Activated CD8-positive, alpha-beta T cell treated with anti-CD3 and anti-CD28 coated beads, Interleukin-2, amount 10 ng/mL, durations not matched to agents 7 days and 5 days (primary cell): Measurements from ENCODE around the gene SLC25A25. TPM values are rescaled to one million over a fixed set of nuclear protein-coding genes. Genes with fewer than 3 reads are reported as not detected.
"Not testable (repeated sequence)": the region's sequence is repeated elsewhere in the genome, so short reads cannot be mapped to it uniquely, and the experiment has no call there.

ENCODE experiments used
- ATAC-seq: fragments of 150-1000 bp; cut with Tn5 transposase; one replicate; pipeline ENCODE4 v1.10.0; 2021; ENCODE audit warnings: moderate library complexity
- CTCF ChIA-PET: fragments of 350-600 bp; sonication (Branson Sonifier 250); formaldehyde crosslinking; loops from one replicate; lab custom pipeline; 2021; ENCODE audit warnings: antibody characterized with exemption; lab: Charles Lee
- POLR2A ChIA-PET: fragments of 350-600 bp; sonication (Branson Sonifier 250); formaldehyde crosslinking; loops from one replicate; lab custom pipeline; 2021; ENCODE audit warnings: antibody characterized with exemption; lab: Charles Lee
- DNase-seq: peaks from one replicate; pipeline ENCODE4 v3.0.0-alpha.2; 2020
- H3K27ac Mint-ChIP-seq: one replicate; pipeline ENCODE4 v1.8.0; 2021; ENCODE audit warnings: mild to moderate bottlenecking, mixed read lengths
- H3K27me3 Mint-ChIP-seq: one replicate; pipeline ENCODE4 v1.8.0; 2021; ENCODE audit warnings: low read depth, mixed read lengths
- H3K36me3 Mint-ChIP-seq: one replicate; pipeline ENCODE4 v1.8.0; 2021; ENCODE audit warnings: low read depth, mixed read lengths
- H3K4me1 Mint-ChIP-seq: one replicate; pipeline ENCODE4 v1.8.0; 2021; ENCODE audit warnings: low read depth, mixed read lengths
- H3K4me3 Mint-ChIP-seq: one replicate; pipeline ENCODE4 v1.8.0; 2021; ENCODE audit warnings: mild to moderate bottlenecking, mixed read lengths
- H3K9me3 Mint-ChIP-seq: one replicate; pipeline ENCODE4 v1.8.0; 2022; ENCODE audit warnings: mixed read lengths; ENCODE audit not compliant: insufficient read depth
- total RNA-seq, 2 experiments: library from RNA; stranded (reverse); gene quantifications; one replicate each; pipeline ENCODE4 v1.2.3, GENCODE V29; 2021

The SLC25A25 gene
- total RNA-seq, 2 experiments from 2014 or later: 17.2 to 19.2 TPM

DNA sequence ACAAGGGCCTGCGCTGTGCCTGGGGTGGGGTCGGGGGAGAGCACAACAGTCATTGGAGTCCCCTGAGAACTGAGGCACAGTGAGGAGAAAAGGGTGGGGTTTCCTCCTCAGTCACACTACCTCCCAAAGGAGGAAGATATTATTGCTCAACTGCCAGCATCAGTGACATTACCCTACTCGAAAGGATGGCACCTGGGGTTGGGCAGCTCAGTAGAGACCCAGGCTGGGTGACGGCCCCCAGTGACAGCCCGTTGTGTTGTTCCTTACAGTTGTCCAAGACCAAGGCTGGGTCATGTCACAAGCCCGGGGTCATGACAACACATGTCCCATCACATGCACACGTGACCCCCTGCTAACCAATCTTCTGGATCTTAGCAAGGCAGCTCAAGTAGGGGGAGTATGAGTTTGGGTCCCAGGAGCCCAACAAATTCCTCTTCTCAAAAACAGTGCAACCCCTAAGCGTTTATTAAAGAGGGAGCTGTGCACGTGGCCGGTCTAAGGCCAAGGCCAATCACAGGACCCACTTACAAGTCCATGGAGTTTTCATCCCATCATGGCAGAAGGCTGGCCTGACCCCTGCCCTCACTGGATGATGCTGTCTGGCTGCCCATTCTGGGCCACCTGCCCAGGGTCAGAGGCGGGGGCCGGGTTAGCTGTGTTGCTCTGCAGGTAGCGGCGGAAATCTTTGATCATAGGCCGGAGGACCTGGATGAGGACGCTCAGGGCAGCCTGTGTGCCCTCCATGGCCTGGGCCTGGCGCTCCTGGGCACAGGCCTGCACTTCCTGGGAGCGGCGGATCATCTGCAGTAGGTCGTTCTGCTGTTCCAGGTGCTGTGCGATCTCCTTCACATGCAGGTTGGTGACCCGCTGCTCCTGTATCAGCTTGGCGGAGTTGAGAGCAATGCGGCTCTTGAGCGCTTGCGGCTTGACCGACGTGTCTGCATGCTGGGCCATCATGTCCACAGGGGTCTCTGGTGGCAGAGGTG lies 4.9 kb upstream of the SLC25A25 start:
- Mint-ChIP-seq H3K4me1 (peaks cover 47% of the 10 kb centered on the region), H3K27ac (no peak overlapping the region), H3K27me3 (no peaks in the 10 kb centered on the region), H3K9me3 (no peaks in the 10 kb centered on the region), H3K36me3 (peaks cover 36% of the 10 kb centered on the region), H3K4me3 (no peak overlapping the region)
- CTCF ChIA-PET: interaction anchor here (1.0 to 1.8 kb wide), 2 partner anchors 108 to 121 kb away, joined by 3 to 5 read pairs; no protein-coding TSS in a partner anchor
- ATAC-seq (no peak), DNase-seq (no peak)
- POLR2A ChIA-PET: no interaction called here

DNA sequence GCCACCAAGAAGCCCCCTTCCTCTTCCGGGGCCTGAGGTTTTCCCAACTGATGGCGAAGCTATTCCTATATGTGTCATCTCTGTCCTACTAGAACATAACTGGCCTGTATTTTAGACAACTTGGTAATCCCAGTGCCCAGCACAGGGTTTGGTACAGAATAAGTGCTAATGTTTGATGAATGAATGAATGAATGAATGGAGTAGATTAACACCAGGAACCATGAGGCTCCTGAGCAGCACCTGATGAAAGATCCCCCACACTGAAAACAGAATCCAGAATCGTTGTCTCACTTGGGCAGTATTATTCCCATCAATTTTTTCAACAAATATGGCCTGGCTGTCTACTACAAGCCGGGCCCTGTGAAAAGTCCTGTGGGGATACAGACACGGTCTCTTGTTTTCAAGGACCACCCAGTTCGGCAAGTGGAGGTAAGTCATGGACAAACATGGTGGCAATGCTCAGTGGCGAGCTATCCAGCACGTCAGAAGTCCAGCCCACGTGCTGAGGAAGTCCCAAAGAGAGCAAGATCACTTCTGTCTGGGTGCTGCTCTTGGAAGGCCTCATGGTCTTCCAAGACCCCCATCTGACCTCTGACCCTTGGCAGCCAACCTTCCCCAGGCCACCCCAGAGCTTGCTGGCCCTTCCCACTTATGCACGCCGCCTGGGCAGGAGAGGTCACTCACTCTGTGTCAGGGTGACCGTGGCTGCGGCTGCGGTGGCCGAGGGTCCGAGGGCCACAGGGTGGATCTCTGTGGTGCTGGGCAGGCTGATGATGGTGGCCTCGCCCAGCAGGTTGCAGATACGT lies 1.9 kb upstream of the SLC25A25 start:
- H3K4me1 Mint-ChIP-seq: peaks cover 51% of the 10 kb centered on the region
- H3K9me3 Mint-ChIP-seq: no peaks in the 10 kb centered on the region
- peaks cover 46% of the 10 kb centered on the region for H3K36me3 Mint-ChIP-seq
- ChIA-PET CTCF (interaction anchor here (0.9 to 2.5 kb wide), 7 partner anchors 8 to 122 kb away, joined by 3 to 12 read pairs (median 4); no protein-coding TSS in a partner anchor), POLR2A (interaction anchor here (0.6 to 2.2 kb wide), 4 partner anchors 27 to 252 kb away, joined by 3 to 12 read pairs (median 6); no protein-coding TSS in a partner anchor)
- no peak for ATAC-seq
- no peak overlapping the region for H3K4me3 Mint-ChIP-seq
- DNase-seq: no peak
- peak overlapping the region; percentile 31 for H3K27ac Mint-ChIP-seq
- no peaks in the 10 kb centered on the region for H3K27me3 Mint-ChIP-seq

DNA sequence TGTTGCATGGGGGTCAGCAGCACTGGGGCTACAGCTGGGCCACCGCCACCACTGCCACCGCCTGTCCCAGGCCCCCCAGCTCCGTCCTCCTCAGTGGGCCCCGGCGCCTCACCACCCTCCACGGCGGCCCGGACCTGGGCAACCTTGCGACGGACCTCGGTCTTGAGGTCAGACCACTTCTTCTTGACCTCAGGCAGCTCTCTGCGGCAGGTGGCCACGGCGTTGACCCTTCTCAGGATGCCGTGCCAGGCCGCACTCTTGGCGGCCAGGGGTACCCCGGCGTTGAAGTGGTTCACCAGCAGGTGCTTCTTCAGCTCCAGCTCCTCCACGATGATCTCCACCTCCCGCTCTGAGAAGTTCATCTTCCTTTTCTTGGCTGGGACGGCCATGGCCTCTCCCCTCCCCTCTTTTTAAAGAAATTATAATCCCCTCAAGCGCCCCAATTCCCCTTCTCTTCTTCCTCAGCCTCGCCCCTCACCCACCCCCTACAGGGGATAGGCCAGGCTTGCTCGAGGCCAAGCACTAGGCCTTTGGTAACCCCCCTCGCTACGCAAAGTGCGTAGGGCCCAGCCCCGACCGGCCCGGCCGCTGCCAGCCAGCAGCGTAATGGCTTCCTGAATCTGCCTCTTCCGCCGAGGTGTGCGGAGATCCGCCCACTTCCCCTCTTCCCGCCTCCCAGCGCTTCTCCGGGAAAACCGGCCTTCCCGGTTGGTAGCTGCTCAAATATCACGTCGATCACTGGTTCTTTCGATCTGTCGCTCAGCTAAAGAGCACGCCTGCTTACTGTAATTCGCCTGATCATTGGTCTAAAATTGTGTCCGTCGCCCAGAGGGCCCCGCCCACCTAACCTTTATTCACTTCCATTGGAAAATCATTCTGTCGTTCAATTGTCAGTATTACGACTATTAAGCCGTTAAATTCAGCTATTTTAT lies 1.1 kb upstream of the SLC25A25 start, which contains the start of gene NAIF1:
Gene NAIF1, minus strand, starts transcription at position 608 of the 932 bp plus-strand sequence. Its CDS starts 219 bp downstream, at position 389.
- no peak within 1 kb of the TSS for H3K27ac Mint-ChIP-seq
- no peaks in the 10 kb centered on the region for H3K9me3 Mint-ChIP-seq
- peaks cover 50% of the 10 kb centered on the region for H3K4me1 Mint-ChIP-seq
- ATAC-seq: peak; percentile 79
- H3K4me3 Mint-ChIP-seq: peak within 1 kb of the TSS; percentile 99
- no peaks in the 10 kb centered on the region for H3K27me3 Mint-ChIP-seq
- ChIA-PET POLR2A (interaction anchor here (0.6 to 2.3 kb wide), 11 partner anchors 10 to 251 kb away, joined by 3 to 12 read pairs (median 4); no protein-coding TSS in a partner anchor), CTCF (interaction anchor here (0.8 to 2.5 kb wide), 15 partner anchors 9 to 332 kb away, joined by 3 to 12 read pairs (median 4); partner anchors contain the start of gene TOR2A)
- DNase-seq: peak; percentile 98
- peaks cover 42% of the 10 kb centered on the region for H3K36me3 Mint-ChIP-seq

DNA sequence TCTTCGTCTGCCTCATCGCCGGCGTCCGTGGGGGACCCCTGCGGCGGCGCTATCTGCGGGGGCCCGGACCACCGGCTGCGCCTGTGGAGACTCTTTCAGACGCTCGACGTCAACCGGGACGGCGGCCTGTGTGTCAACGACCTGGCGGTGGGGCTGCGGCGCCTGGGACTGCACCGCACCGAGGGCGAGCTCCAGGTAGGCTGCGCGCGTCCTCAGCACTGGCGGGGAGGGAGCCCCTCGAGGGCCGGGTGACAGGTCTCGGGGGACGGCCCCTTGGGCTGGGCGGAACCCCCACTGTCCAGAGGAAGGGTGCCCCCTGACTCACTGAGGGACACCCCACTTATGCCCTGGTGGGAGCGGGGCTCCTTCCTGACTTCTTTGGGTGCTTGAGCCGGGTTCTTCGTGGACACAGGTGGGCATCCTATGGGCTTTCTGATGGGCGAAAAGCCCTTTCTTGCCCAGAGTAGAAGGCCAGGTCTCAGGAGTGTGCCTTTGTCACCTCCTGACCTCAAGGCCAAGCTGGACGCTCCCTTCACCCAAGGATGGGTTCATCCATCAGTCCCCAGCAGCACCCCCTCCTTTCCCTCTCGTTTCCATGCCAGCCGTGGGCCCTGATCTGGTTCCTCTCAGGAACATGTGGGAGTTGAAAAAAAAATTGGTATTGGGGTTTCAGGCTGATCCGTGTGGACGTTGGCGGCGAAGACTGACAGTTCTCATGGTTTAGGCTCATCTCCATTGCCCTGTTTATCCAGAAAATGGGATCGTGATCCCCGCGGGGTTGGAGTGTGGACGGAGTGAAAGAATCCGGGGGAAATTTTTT lies 564 bp downstream of the SLC25A25 start:
- peak overlapping the region; percentile 90 for H3K27ac Mint-ChIP-seq
- DNase-seq (peak; percentile 42), ATAC-seq (peak; percentile 7)
- peak overlapping the region; percentile 99 for H3K4me3 Mint-ChIP-seq
- H3K27me3 Mint-ChIP-seq: no peaks in the 10 kb centered on the region
- CTCF ChIA-PET: interaction anchor here (1.5 to 2.5 kb wide), 4 partner anchors 34 to 125 kb away, joined by 5 to 12 read pairs (median 8); no protein-coding TSS in a partner anchor
- H3K4me1 Mint-ChIP-seq: peaks cover 52% of the 10 kb centered on the region
- POLR2A ChIA-PET: interaction anchor here (0.8 to 2.3 kb wide), 5 partner anchors 14 to 124 kb away, joined by 3 to 12 read pairs (median 4); no protein-coding TSS in a partner anchor
- no peaks in the 10 kb centered on the region for H3K9me3 Mint-ChIP-seq
- peaks cover 36% of the 10 kb centered on the region for H3K36me3 Mint-ChIP-seq

DNA sequence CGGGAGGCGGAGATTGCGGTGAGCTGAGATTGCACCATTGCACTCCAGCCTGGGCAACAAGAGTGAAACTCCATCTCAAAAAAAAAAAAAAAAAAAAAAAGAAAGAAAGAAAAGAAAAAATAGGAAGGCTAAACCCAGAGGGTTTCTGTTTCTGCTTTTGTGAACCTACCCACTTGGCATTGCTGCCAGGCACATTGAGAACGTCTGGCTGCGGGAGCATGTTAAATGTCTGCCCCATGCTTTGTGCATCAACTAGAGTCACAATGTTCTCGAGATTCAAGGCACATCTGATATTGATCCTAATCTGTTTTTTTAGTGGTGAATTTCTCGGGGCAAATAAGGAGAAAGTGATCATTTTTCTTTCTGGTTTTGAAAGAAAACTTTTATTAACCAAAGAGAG lies 2.8 kb downstream of the SLC25A25 start:
- Mint-ChIP-seq H3K27me3 (no peaks in the 10 kb centered on the region), H3K9me3 (no peaks in the 10 kb centered on the region), H3K4me1 (peaks cover 44% of the 10 kb centered on the region), H3K27ac (peak overlapping the region; percentile 91), H3K36me3 (peaks cover 36% of the 10 kb centered on the region), H3K4me3 (peak overlapping the region; percentile 99)
- POLR2A ChIA-PET: no interaction called here
- ATAC-seq: no peak
- CTCF ChIA-PET: interaction anchor here (1.0 to 3.4 kb wide), 3 partner anchors 46 to 127 kb away, joined by 4 to 18 read pairs (median 11); no protein-coding TSS in a partner anchor
- DNase-seq: no peak

DNA sequence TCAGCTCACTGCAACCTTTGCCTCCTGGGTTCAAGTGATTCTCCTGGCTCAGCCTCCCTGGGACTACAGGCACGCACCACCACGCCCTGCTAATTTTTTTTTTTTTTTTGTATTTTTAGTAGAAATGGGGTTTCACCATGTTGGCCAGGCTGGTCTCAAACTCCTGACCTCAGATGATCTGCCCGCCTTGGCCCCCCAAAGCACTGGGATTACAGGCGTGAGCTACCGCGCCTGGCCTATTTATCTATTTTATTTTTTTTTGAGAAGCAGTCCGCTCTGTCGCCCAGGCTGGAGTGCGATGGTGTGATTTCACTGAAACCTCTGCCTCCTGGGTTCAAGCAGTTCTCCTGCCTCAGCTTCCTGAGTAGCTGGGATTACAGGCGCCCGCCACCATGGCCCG lies 3.4 kb downstream of the SLC25A25 start:
- Mint-ChIP-seq H3K36me3 (peaks cover 33% of the 10 kb centered on the region), H3K4me3 (peak overlapping the region; percentile 99), H3K4me1 (peaks cover 40% of the 10 kb centered on the region), H3K27ac (peak overlapping the region; percentile 91)
- H3K27me3 Mint-ChIP-seq, ATAC-seq, DNase-seq, H3K9me3 Mint-ChIP-seq: not testable (repeated sequence)
- ChIA-PET CTCF (interaction anchor here (1.0 to 3.4 kb wide), 9 partner anchors 10 to 128 kb away, joined by 3 to 18 read pairs (median 8); no protein-coding TSS in a partner anchor), POLR2A (interaction anchor here (1.6 kb wide), 1 partner anchor 101 kb away, joined by 3 read pairs; no protein-coding TSS in a partner anchor)

DNA sequence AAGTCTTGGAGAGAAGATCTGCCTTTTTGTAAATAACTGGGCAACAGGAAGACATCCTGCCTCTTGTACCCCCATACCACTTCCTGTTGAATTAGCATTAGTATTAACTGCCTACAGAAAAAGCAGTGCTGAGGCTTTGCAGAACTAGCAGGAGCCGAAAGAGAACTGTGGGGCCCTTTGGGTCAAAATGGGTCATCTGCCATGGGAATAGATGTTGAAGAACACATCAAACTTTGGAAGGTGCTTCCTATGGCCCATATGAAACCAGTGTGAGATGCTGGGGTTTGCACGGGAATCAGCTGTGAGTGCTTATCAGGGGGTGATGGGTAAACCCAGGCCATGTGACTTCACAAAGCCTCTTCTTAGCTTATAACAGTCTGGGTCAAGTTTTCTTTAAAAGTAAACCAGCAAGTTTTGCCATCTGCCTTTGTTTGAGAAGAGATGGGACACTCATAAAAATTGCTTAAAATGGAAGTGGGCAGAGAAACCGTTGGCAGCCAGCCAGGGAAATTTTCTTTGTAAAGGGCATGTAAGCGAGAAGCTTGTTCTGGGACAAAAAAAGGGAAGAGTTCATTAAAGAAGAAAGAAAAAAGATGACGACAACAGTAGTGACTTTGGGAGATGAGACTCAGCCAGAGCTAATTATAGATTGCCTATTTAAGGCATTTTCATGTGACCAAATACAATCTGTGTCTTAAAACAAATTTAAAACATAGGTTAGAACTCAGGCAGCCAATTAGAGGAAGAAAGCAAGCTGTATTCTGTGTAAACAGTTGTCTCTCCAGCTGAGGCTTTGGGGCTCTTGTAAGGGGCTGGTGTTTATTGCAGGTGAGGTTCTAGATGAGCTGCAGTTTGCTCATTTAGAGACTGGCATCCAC lies 4.4 kb downstream of the SLC25A25 start:
- Mint-ChIP-seq H3K9me3 (no peaks in the 10 kb centered on the region), H3K36me3 (peaks cover 40% of the 10 kb centered on the region), H3K4me3 (peak overlapping the region; percentile 99), H3K27me3 (no peaks in the 10 kb centered on the region), H3K4me1 (peaks cover 48% of the 10 kb centered on the region), H3K27ac (peak overlapping the region; percentile 91)
- POLR2A ChIA-PET: interaction anchor here (0.5 to 1.6 kb wide), 2 partner anchors 39 to 102 kb away, joined by 3 read pairs; no protein-coding TSS in a partner anchor
- ATAC-seq: no peak
- DNase-seq: peak; percentile 57
- CTCF ChIA-PET: interaction anchor here (0.6 to 3.4 kb wide), 20 partner anchors 9 to 906 kb away, joined by 3 to 18 read pairs (median 5); no protein-coding TSS in a partner anchor

DNA sequence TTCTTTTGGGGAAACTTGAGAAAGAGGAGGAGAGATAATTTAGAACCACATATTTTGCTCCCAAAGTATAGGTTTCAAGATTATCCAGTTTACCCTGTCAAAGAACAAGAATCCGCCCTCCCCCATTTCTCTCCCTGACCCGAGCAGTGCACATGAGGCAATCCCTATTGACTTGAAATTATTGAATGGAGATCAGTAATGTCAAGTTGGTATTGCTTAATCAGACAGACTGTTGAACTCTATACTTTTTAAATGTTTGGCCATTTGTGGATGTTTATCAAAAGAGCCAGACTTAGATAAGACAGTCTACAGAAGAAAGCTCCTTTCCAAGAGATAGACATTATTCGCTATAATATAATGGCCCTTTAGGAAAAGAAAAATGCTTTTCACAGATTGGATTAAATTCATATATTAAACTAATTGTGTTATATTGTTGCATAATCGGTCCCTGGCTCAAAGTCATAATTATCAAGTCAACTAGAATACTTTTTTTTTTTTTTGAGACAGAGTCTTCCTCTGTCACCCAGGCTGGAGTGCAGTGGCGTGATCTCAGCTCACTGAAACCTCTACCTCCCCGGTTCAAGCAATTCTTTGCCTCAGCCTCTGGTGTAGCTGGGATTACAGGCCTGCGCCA lies 5.3 kb downstream of the SLC25A25 start:
- ATAC-seq: no peak
- Mint-ChIP-seq H3K4me1 (peaks cover 57% of the 10 kb centered on the region), H3K36me3 (peaks cover 46% of the 10 kb centered on the region), H3K27me3 (no peaks in the 10 kb centered on the region), H3K4me3 (no peak overlapping the region), H3K27ac (peak overlapping the region; percentile 85), H3K9me3 (no peaks in the 10 kb centered on the region)
- POLR2A ChIA-PET: interaction anchor here (1.0 kb wide), 1 partner anchor 16 kb away, joined by 3 read pairs; no protein-coding TSS in a partner anchor
- DNase-seq: no peak
- CTCF ChIA-PET: interaction anchor here (0.6 to 3.4 kb wide), 13 partner anchors 8 to 677 kb away, joined by 3 to 18 read pairs (median 6); partner anchors contain the start of gene SLC2A8
